HEK293 (cell line): ENCODE measurements around the gene WDR45B.

Experiments used
- CTCF ChIA-PET: fragments of 350-600 bp; formaldehyde crosslinking; extraction: SDS; loops from one replicate; lab custom pipeline; 2021; ENCODE audit warnings: antibody characterized with exemption; lab: Yijun Ruan, JAX
- POLR2A ChIA-PET: fragments of 300-600 bp; formaldehyde crosslinking; extraction: SDS; loops from one replicate; lab custom pipeline; 2020; ENCODE audit warnings: antibody characterized with exemption, inconsistent platforms; lab: Yijun Ruan, JAX
- H3K27ac ChIP-seq: fragments of 200-500 bp; sonication (Bioruptor generic); 2 replicates; pipeline ENCODE4 v1.5.1; 2014; ENCODE audit warnings: low read depth, low read length, control low read depth, inconsistent platforms; ENCODE audit errors: extremely low read depth
- H3K36me3 ChIP-seq, 2 experiments: fragments of 200-500 bp in 1 of 2; sonication (Bioruptor generic) in 1 of 2; 1 replicate in 1 of 2; 2 replicates in 1 of 2; pipeline ENCODE4 v1.5.1; 2014 to 2017; ENCODE audit warnings: inconsistent platforms in 2 of 2, low read length in 2 of 2; ENCODE audit not compliant: control insufficient read depth in 2 of 2, insufficient read depth in 1 of 2
- H3K4me1 ChIP-seq: fragments of 200-500 bp; sonication (Bioruptor generic); 2 replicates; pipeline ENCODE4 v1.5.1; 2014; ENCODE audit warnings: mild to moderate bottlenecking, low read length, inconsistent platforms; ENCODE audit not compliant: control insufficient read depth, insufficient read depth
- H3K4me3 ChIP-seq: 2 replicates; pipeline ENCODE4 v1.5.1; 2011; ENCODE audit warnings: low read depth, mild to moderate bottlenecking, control low read depth, low read length, moderate library complexity
- H3K9me3 ChIP-seq: fragments of 200-500 bp; sonication (Bioruptor generic); 2 replicates; pipeline ENCODE4 v1.5.1; 2014; ENCODE audit warnings: low read depth, low read length, inconsistent platforms; ENCODE audit not compliant: control insufficient read depth, insufficient read depth
- KLF8 ChIP-seq: fragments of 450-650 bp; formaldehyde crosslinking; IDR thresholded peaks from 2 replicates; pipeline ENCODE4 v1.5.1; 2016; ENCODE audit warnings: missing biosample characterization, missing genetic modification characterization
- KLF9 ChIP-seq: fragments of 450-650 bp; formaldehyde crosslinking; IDR thresholded peaks from 2 replicates; pipeline ENCODE4 v1.5.1; 2016; ENCODE audit warnings: missing biosample characterization, missing genetic modification characterization, low read depth
- PRDM1 ChIP-seq: fragments of 450-650 bp; formaldehyde crosslinking; IDR thresholded peaks from 2 replicates; pipeline ENCODE4; 2016; ENCODE audit warnings: missing biosample characterization, missing genetic modification characterization
- SCRT1 ChIP-seq: fragments of 450-650 bp; formaldehyde crosslinking; IDR thresholded peaks from 2 replicates; pipeline ENCODE4 v1.5.1; 2016; ENCODE audit warnings: missing biosample characterization, missing genetic modification characterization, borderline replicate concordance
- TCF7L2 ChIP-seq: IDR thresholded peaks from 2 replicates; pipeline ENCODE4 v1.6.1; 2011; ENCODE audit warnings: low read depth, mild to moderate bottlenecking, inconsistent platforms, low read length, moderate library complexity, borderline replicate concordance
- ZBTB17 ChIP-seq: fragments of 450-650 bp; formaldehyde crosslinking; IDR thresholded peaks from 2 replicates; pipeline ENCODE4 v1.5.1; 2016; ENCODE audit warnings: missing biosample characterization, missing genetic modification characterization
- ZBTB20 ChIP-seq: fragments of 450-650 bp; formaldehyde crosslinking; IDR thresholded peaks from 2 replicates; pipeline ENCODE4 v1.5.1; 2016; ENCODE audit warnings: missing biosample characterization, missing genetic modification characterization
- ZFHX2 ChIP-seq: fragments of 450-650 bp; formaldehyde crosslinking; conservative IDR thresholded peaks from 2 replicates; pipeline ENCODE4 v1.5.1; 2016; ENCODE audit warnings: missing biosample characterization, missing genetic modification characterization
- ZNF10 ChIP-seq: fragments of 450-650 bp; formaldehyde crosslinking; IDR thresholded peaks from 2 replicates; pipeline ENCODE4 v1.5.1; 2017; ENCODE audit warnings: missing biosample characterization, missing genetic modification characterization
- ZNF132 ChIP-seq: fragments of 450-650 bp; formaldehyde crosslinking; IDR thresholded peaks from 2 replicates; pipeline ENCODE4 v1.5.1; 2017; ENCODE audit warnings: missing biosample characterization, missing genetic modification characterization, borderline replicate concordance
- ZNF140 ChIP-seq: fragments of 450-650 bp; formaldehyde crosslinking; IDR thresholded peaks from 2 replicates; pipeline ENCODE4 v1.5.1; 2016; ENCODE audit warnings: missing biosample characterization, missing genetic modification characterization
- ZNF202 ChIP-seq: fragments of 450-650 bp; formaldehyde crosslinking; IDR thresholded peaks from 2 replicates; pipeline ENCODE4 v1.5.1; 2016; ENCODE audit warnings: missing biosample characterization, missing genetic modification characterization, borderline replicate concordance
- ZNF354C ChIP-seq: fragments of 450-650 bp; formaldehyde crosslinking; IDR thresholded peaks from 2 replicates; pipeline ENCODE4 v1.5.1; 2016; ENCODE audit warnings: missing biosample characterization, missing genetic modification characterization, low read depth, borderline replicate concordance
- ZNF37A ChIP-seq: fragments of 450-650 bp; IDR thresholded peaks from 2 replicates; pipeline ENCODE4 v1.5.1; 2018; ENCODE audit warnings: missing biosample characterization, missing genetic modification characterization
- ZNF473 ChIP-seq: fragments of 450-650 bp; formaldehyde crosslinking; IDR thresholded peaks from 2 replicates; pipeline ENCODE4 v1.5.1; 2017; ENCODE audit warnings: missing biosample characterization, missing genetic modification characterization
- ZNF521 ChIP-seq: fragments of 450-650 bp; formaldehyde crosslinking; IDR thresholded peaks from 2 replicates; pipeline ENCODE4 v1.5.1; 2017; ENCODE audit warnings: missing biosample characterization, mild to moderate bottlenecking, missing genetic modification characterization
- ZNF544 ChIP-seq: fragments of 450-650 bp; formaldehyde crosslinking; IDR thresholded peaks from 2 replicates; pipeline ENCODE4 v1.5.0; 2017; ENCODE audit warnings: missing biosample characterization, missing genetic modification characterization
- ZNF549 ChIP-seq: fragments of 450-650 bp; IDR thresholded peaks from 2 replicates; pipeline ENCODE4 v1.5.1; 2018; ENCODE audit warnings: missing biosample characterization, missing genetic modification characterization, mild to moderate bottlenecking, inconsistent platforms, moderate library complexity
- ZNF555 ChIP-seq: fragments of 450-650 bp; formaldehyde crosslinking; conservative IDR thresholded peaks from 2 replicates; pipeline ENCODE4 v1.5.1; 2017; ENCODE audit warnings: missing biosample characterization, mild to moderate bottlenecking, missing genetic modification characterization, inconsistent platforms
- ZNF624 ChIP-seq: fragments of 450-650 bp; formaldehyde crosslinking; IDR thresholded peaks from 2 replicates; pipeline ENCODE4 v1.5.1; 2017; ENCODE audit warnings: missing biosample characterization, missing genetic modification characterization
- ZNF658 ChIP-seq: fragments of 450-650 bp; formaldehyde crosslinking; IDR thresholded peaks from 2 replicates; pipeline ENCODE4; 2016; ENCODE audit warnings: missing biosample characterization, missing genetic modification characterization
- ZNF670 ChIP-seq: fragments of 450-650 bp; formaldehyde crosslinking; IDR thresholded peaks from 2 replicates; pipeline ENCODE4 v1.5.1; 2016; ENCODE audit warnings: missing biosample characterization, missing genetic modification characterization, low read depth
- ZNF791 ChIP-seq: fragments of 450-650 bp; formaldehyde crosslinking; IDR thresholded peaks from 2 replicates; pipeline ENCODE4 v1.5.1; 2016; ENCODE audit warnings: missing biosample characterization, missing genetic modification characterization
- ZNF837 ChIP-seq: fragments of 450-650 bp; formaldehyde crosslinking; IDR thresholded peaks from 2 replicates; pipeline ENCODE4 v1.5.1; 2016; ENCODE audit warnings: missing biosample characterization, missing genetic modification characterization
- TF ChIP-seq, protein P1 (sequence below): fragments of 450-650 bp; formaldehyde crosslinking; conservative IDR thresholded peaks from 2 replicates; pipeline ENCODE4 v1.5.1; 2016; ENCODE audit warnings: low read depth, missing biosample characterization, missing genetic modification characterization

Gene WDR45B

DNA sequence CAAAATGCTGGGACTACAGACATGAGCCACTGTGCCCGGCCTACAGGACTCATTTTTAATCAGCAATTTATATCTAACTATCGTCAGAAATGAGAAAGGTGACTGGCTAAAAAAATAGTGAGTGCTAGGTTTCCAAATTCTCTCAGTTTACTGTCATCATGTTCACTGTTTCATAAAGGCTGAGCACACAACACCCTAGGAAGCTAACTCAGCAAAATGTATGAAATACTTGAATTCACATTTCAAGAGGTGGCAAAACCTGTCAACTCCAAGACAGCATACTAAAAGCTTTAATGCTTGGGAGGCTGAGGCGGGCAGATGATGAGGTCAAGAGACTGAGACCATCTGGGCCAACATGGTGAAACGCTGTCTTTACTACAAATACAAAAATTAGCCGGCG is 16.7 kb downstream of the WDR45B start:
- POLR2A ChIA-PET = no interaction called here
- Histone ChIP-seq H3K9me3 (no peaks in the 10 kb centered on the region), H3K27ac (no peak overlapping the region), H3K36me3 (peaks cover 74 to 77% of the 10 kb centered on the region in 2 experiments), H3K4me1 (no peaks in the 10 kb centered on the region), H3K4me3 (no peak overlapping the region)
- CTCF ChIA-PET = interaction anchor here (2.4 kb wide), 1 partner anchor 16 kb away, joined by 8 read pairs; no protein-coding TSS in a partner anchor
- TF ChIP-seq ZNF555 (tag by site-specific recombination) (no peak), ZNF624 (tag by site-specific recombination) (no peak), ZNF10 (tag by site-specific recombination) (no peak), ZNF549 (no peak), ZNF354C (tag by site-specific recombination) (no peak), ZFHX2 (tag by site-specific recombination) (no peak), ZNF544 (no peak), KLF8 (tag by site-specific recombination) (no peak), ZNF837 (tag by site-specific recombination) (no peak), ZNF473 (tag by site-specific recombination) (no peak), PRDM1 (tag by site-specific recombination) (no peak), ZNF140 (tag by site-specific recombination) (no peak), ZNF521 (tag by site-specific recombination) (no peak), ZBTB17 (tag by site-specific recombination) (no peak), ZNF791 (tag by site-specific recombination) (no peak), SCRT1 (tag by site-specific recombination) (no peak), ZBTB20 (tag by site-specific recombination) (no peak)
- TF ChIP-seq, protein P1, sequence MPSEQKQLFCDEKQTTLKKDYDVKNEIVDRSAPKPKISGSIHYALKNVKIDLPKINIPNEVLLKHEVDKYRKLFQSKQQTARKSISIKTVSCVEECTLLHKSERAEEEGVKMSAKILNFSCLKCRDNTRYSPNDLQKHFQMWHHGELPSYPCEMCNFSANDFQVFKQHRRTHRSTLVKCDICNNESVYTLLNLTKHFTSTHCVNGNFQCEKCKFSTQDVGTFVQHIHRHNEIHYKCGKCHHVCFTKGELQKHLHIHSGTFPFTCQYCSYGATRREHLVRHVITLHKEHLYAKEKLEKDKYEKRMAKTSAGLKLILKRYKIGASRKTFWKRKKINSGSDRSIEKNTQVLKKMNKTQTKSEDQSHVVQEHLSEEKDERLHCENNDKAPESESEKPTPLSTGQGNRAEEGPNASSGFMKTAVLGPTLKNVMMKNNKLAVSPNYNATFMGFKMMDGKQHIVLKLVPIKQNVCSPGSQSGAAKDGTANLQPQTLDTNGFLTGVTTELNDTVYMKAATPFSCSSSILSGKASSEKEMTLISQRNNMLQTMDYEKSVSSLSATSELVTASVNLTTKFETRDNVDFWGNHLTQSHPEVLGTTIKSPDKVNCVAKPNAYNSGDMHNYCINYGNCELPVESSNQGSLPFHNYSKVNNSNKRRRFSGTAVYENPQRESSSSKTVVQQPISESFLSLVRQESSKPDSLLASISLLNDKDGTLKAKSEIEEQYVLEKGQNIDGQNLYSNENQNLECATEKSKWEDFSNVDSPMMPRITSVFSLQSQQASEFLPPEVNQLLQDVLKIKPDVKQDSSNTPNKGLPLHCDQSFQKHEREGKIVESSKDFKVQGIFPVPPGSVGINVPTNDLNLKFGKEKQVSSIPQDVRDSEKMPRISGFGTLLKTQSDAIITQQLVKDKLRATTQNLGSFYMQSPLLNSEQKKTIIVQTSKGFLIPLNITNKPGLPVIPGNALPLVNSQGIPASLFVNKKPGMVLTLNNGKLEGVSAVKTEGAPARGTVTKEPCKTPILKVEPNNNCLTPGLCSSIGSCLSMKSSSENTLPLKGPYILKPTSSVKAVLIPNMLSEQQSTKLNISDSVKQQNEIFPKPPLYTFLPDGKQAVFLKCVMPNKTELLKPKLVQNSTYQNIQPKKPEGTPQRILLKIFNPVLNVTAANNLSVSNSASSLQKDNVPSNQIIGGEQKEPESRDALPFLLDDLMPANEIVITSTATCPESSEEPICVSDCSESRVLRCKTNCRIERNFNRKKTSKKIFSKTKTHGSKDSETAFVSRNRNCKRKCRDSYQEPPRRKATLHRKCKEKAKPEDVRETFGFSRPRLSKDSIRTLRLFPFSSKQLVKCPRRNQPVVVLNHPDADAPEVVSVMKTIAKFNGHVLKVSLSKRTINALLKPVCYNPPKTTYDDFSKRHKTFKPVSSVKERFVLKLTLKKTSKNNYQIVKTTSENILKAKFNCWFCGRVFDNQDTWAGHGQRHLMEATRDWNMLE = no peak

DNA sequence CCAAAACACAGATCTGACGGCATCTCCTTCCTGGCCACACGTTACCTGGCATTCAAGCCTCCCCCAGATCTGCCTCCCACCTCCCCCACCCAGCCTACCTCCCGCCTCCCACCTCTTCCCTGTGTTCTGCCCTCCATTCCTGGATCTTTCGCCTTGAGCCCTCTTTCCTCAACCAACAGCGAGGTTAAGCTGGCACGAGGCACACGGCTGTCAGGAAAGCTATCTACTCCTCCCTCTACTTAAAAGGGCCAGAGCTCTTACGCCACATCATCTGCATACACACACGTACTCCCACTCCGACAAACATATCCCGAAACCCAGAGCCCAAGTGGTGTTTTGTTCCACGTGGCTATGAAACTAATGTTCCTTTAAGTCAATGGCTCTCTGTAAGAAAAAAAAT is 18.0 kb downstream of the WDR45B start:
- H3K36me3 ChIP-seq = peaks cover 81% of the 10 kb centered on the region in 2 experiments
- CTCF ChIA-PET = no interaction called here
- no peak for TF ChIP-seq ZNF549
- TF ChIP-seq ZNF202 = no peak
- TF ChIP-seq KLF9 = no peak
- TF ChIP-seq, protein P1 = no peak
- no peak for TF ChIP-seq ZNF132 (tag by site-specific recombination)
- TF ChIP-seq ZNF37A = no peak
- TF ChIP-seq ZNF658 = no peak
- no peak for TF ChIP-seq ZNF670 (tag by site-specific recombination)
- no peak for TF ChIP-seq TCF7L2

More for the DNA sequence above, 18.0 kb downstream of the WDR45B start:
- POLR2A ChIA-PET = no interaction called here
- no peaks in the 10 kb centered on the region for H3K9me3 ChIP-seq
- no peak overlapping the region for H3K4me3 ChIP-seq
- H3K4me1 ChIP-seq = no peaks in the 10 kb centered on the region
- H3K27ac ChIP-seq = no peak overlapping the region
